ENCODE data around the gene ING4. TPM values are rescaled to one million over a fixed set of nuclear protein-coding genes. Genes with fewer than 3 reads are reported as not detected.

The ING4 gene
- total and polyA plus RNA-seq, 2 donors (not counting 3 experiments of a cell fraction or from before 2014, with no cell fraction given) = 34.7 to 52.0 TPM

GRCh38 chr12:6602526-6602925, 60.4 kb downstream of the ING4 start:
- H3K36me3 ChIP-seq (ENCODE audit: control insufficient read depth in 2 of 2, extremely low read depth in 1 of 2, insufficient read depth in 2 of 2, low read length in 2 of 2) = peaks cover 33 to 42% of the 10 kb centered on the region in 2 experiments
- TF ChIP-seq POLR2AphosphoS5 (IDR thresholded peaks at IDR 0.05; ENCODE audit: insufficient read depth, low read depth, low read length) (no peak), MYC (IDR thresholded peaks at IDR 0.05; ENCODE audit: low read depth, low read length) (no peak), EZH2 (IDR thresholded peaks at IDR 0.05; ENCODE audit: borderline replicate concordance, low read depth, low read length, severe bottlenecking) (no peak), GATA2 (IDR thresholded peaks at IDR 0.05; ENCODE audit: insufficient read depth, insufficient read length, low read depth, low read length) (no peak), FOS (IDR thresholded peaks at IDR 0.05; ENCODE audit: borderline replicate concordance, insufficient read depth, low read length) (no peak), MAX (IDR thresholded peaks at IDR 0.05; ENCODE audit: insufficient read depth, insufficient read length) (no peak), POLR2A (IDR thresholded peaks at IDR 0.05; ENCODE audit: low read depth, low read length) (no peak), JUN (IDR thresholded peaks at IDR 0.05; ENCODE audit: borderline replicate concordance, insufficient read depth, insufficient read length, low read depth) (no peak), CTCF (IDR thresholded peaks at IDR 0.05; ENCODE audit: extremely low read depth in 1 of 2, insufficient read depth in 1 of 2, low read depth in 1 of 2, low read length in 2 of 2) (no peak)
- intact Hi-C loops (cut with micrococcal nuclease) (no loop called here), dilution Hi-C loops (cut with MboI; ENCODE audit: extremely low pct_ligation_motif_present, low sequenced_read_pairs) (no loop called here)
- no peak overlapping the region for H2AFZ ChIP-seq (ENCODE audit: low read depth, low read length)
- ChIA-PET CTCF (interaction anchor here (0.8 to 1.6 kb wide), 4 partner anchors 7 to 82 kb away, joined by 3 to 7 read pairs (median 3); no protein-coding TSS in a partner anchor), POLR2A (no interaction called here)
- DNase-seq (ENCODE audit: low read depth, low spot score) (no peak), FAIRE-seq (no peak)
- BruUV-seq (replicated peaks) = no TSS peak
- H4K20me1 ChIP-seq (replicated peaks; ENCODE audit: control insufficient read depth, extremely low read depth, insufficient read depth, low read length) = no peaks in the 10 kb centered on the region
- H3K9ac ChIP-seq (replicated peaks; ENCODE audit: extremely low read depth, insufficient read depth, low read length) = no peak overlapping the region
- H3K4me1 ChIP-seq (ENCODE audit: control insufficient read depth, extremely low read depth, insufficient read depth, low read length) = peaks cover 25% of the 10 kb centered on the region
- no peak overlapping the region for H3K4me2 ChIP-seq (ENCODE audit: insufficient read depth, low read length)
- no peaks in the 10 kb centered on the region for H3K9me3 ChIP-seq (replicated peaks; ENCODE audit: control insufficient read depth, insufficient read depth, low read length)
- H3K27ac ChIP-seq (ENCODE audit: insufficient read depth, low read depth, low read length) = no peak overlapping the region
- H3K27me3 ChIP-seq (ENCODE audit: control insufficient read depth in 2 of 2, insufficient read depth in 2 of 2, low read length in 2 of 2) = no peaks in the 10 kb centered on the region
- no peak overlapping the region for H3K4me3 ChIP-seq (replicated peaks in 1 of 3; ENCODE audit: insufficient read depth in 1 of 3, low read depth in 1 of 3, low read length in 3 of 3)
- H3K79me2 ChIP-seq (ENCODE audit: control insufficient read depth, insufficient read depth, low read length) = peaks cover 51% of the 10 kb centered on the region
- no peaks in the 10 kb centered on the region for H3K9me1 ChIP-seq (replicated peaks; ENCODE audit: control insufficient read depth, extremely low read depth, insufficient read depth, low read length)

Small RNA genes lying within 50 kb of the gene (small RNA-seq; reads per million reads assigned to genes)
- not detected for gene RNU6-781P (ENCODE audit: insufficient read depth, insufficient read length, low read depth, low replicate concordance)

Other genes with a start within 250 kb of the ING4 start
- not detected in 2 replicates for gene CD27, start 218.2 kb downstream of the ING4 start, total RNA-seq
- gene CD27, start 218.2 kb downstream of the ING4 start, polyA plus RNA-seq = not detected in 2 replicates
- gene TAPBPL, start 211.1 kb downstream of the ING4 start, total RNA-seq = 9.9 and 11.7 TPM in 2 replicates
- 28.6 and 33.6 TPM in 2 replicates for gene TAPBPL, start 211.1 kb downstream of the ING4 start, polyA plus RNA-seq
- 6.6 and 7.0 TPM in 2 replicates for gene VAMP1, start 192.4 kb downstream of the ING4 start, total RNA-seq
- gene VAMP1, start 192.4 kb downstream of the ING4 start, polyA plus RNA-seq = 9.0 and 9.9 TPM in 2 replicates
- gene MRPL51, start 169.9 kb downstream of the ING4 start, total RNA-seq = 267 and 273 TPM in 2 replicates
- gene MRPL51, start 169.9 kb downstream of the ING4 start, polyA plus RNA-seq = 84.5 and 147 TPM in 2 replicates
- 77.3 and 90.1 TPM in 2 replicates for gene NCAPD2, start 169.0 kb downstream of the ING4 start, total RNA-seq
- gene NCAPD2, start 169.0 kb downstream of the ING4 start, polyA plus RNA-seq = 33.6 and 41.8 TPM in 2 replicates
- 4,245 and 4,648 TPM in 2 replicates for gene GAPDH, start 128.6 kb downstream of the ING4 start, total RNA-seq
- 8,748 and 10,370 TPM in 2 replicates for gene GAPDH, start 128.6 kb downstream of the ING4 start, polyA plus RNA-seq
- gene IFFO1, start 107.1 kb downstream of the ING4 start, total RNA-seq = 26.4 and 27.7 TPM in 2 replicates
- 41.0 and 41.2 TPM in 2 replicates for gene IFFO1, start 107.1 kb downstream of the ING4 start, polyA plus RNA-seq
- 58.5 and 63.6 TPM in 2 replicates for gene NOP2, start 94.8 kb downstream of the ING4 start, total RNA-seq
- gene NOP2, start 94.8 kb downstream of the ING4 start, polyA plus RNA-seq = 17.8 and 26.3 TPM in 2 replicates
- 192 and 216 TPM in 2 replicates for gene CHD4, start 55.7 kb downstream of the ING4 start, total RNA-seq
- 119 and 127 TPM in 2 replicates for gene CHD4, start 55.7 kb downstream of the ING4 start, polyA plus RNA-seq
- not detected in 2 replicates for gene LPAR5, start 27.2 kb downstream of the ING4 start, total RNA-seq
- gene LPAR5, start 27.2 kb downstream of the ING4 start, polyA plus RNA-seq = 0.23 and 0.41 TPM in 2 replicates
- gene ACRBP, start 15.7 kb downstream of the ING4 start, total RNA-seq = 0.97 and 1.3 TPM in 2 replicates
- gene ACRBP, start 15.7 kb downstream of the ING4 start, polyA plus RNA-seq = 5.5 and 5.7 TPM in 2 replicates
- gene ZNF384, start 26.3 kb upstream of the ING4 start, total RNA-seq = 52.8 and 58.5 TPM in 2 replicates
- 58.3 and 67.5 TPM in 2 replicates for gene ZNF384, start 26.3 kb upstream of the ING4 start, polyA plus RNA-seq
- gene PIANP, start 37.7 kb upstream of the ING4 start, total RNA-seq = 0.14 and 0.55 TPM in 2 replicates
- gene PIANP, start 37.7 kb upstream of the ING4 start, polyA plus RNA-seq = 0.08 and 0.10 TPM in 2 replicates
- gene COPS7A, start 60.9 kb upstream of the ING4 start, total RNA-seq = 36.5 and 41.1 TPM in 2 replicates
- gene COPS7A, start 60.9 kb upstream of the ING4 start, polyA plus RNA-seq = 104 and 112 TPM in 2 replicates
- gene MLF2, start 90.0 kb upstream of the ING4 start, total RNA-seq = 136 and 147 TPM in 2 replicates
- 306 and 319 TPM in 2 replicates for gene MLF2, start 90.0 kb upstream of the ING4 start, polyA plus RNA-seq
- gene PTMS, start 103.2 kb upstream of the ING4 start, total RNA-seq = 518 and 555 TPM in 2 replicates
- gene PTMS, start 103.2 kb upstream of the ING4 start, polyA plus RNA-seq = 661 and 787 TPM in 2 replicates
- gene LAG3, start 109.4 kb upstream of the ING4 start, total RNA-seq = 3.8 and 4.1 TPM in 2 replicates
- gene LAG3, start 109.4 kb upstream of the ING4 start, polyA plus RNA-seq = 1.3 and 1.8 TPM in 2 replicates
- gene CD4, start 126.4 kb upstream of the ING4 start, total RNA-seq = not detected in 2 replicates
- not detected in 2 replicates for gene CD4, start 126.4 kb upstream of the ING4 start, polyA plus RNA-seq
- gene GPR162, start 158.7 kb upstream of the ING4 start, total RNA-seq = 8.1 and 13.7 TPM in 2 replicates
- gene GPR162, start 158.7 kb upstream of the ING4 start, polyA plus RNA-seq = 9.0 and 9.7 TPM in 2 replicates
- gene P3H3, start 165.3 kb upstream of the ING4 start, total RNA-seq = 76.5 and 92.6 TPM in 2 replicates
- gene P3H3, start 165.3 kb upstream of the ING4 start, polyA plus RNA-seq = 70.2 and 75.9 TPM in 2 replicates
- gene GNB3, start 177.8 kb upstream of the ING4 start, total RNA-seq = 9.4 and 14.6 TPM in 2 replicates
- gene GNB3, start 177.8 kb upstream of the ING4 start, polyA plus RNA-seq = 12.0 and 12.6 TPM in 2 replicates
- gene CDCA3, start 188.2 kb upstream of the ING4 start, total RNA-seq = 44.3 and 44.8 TPM in 2 replicates
- 53.5 and 67.2 TPM in 2 replicates for gene CDCA3, start 188.2 kb upstream of the ING4 start, polyA plus RNA-seq
- 126 and 135 TPM in 2 replicates for gene USP5, start 189.0 kb upstream of the ING4 start, total RNA-seq
- 68.9 and 69.4 TPM in 2 replicates for gene USP5, start 189.0 kb upstream of the ING4 start, polyA plus RNA-seq
- gene TPI1, start 204.4 kb upstream of the ING4 start, total RNA-seq = 643 and 676 TPM in 2 replicates
- gene TPI1, start 204.4 kb upstream of the ING4 start, polyA plus RNA-seq = 1,816 and 2,057 TPM in 2 replicates
- gene SPSB2, start 210.2 kb upstream of the ING4 start, total RNA-seq = 3.9 and 6.9 TPM in 2 replicates
- 3.8 and 5.6 TPM in 2 replicates for gene SPSB2, start 210.2 kb upstream of the ING4 start, polyA plus RNA-seq
- gene LRRC23, start 241.7 kb upstream of the ING4 start, total RNA-seq = 2.7 and 3.5 TPM in 2 replicates
- 2.8 and 3.1 TPM in 2 replicates for gene LRRC23, start 241.7 kb upstream of the ING4 start, polyA plus RNA-seq